GM10266 (cell line): Measurements from ENCODE around the gene ARL4C.
"Not testable (repeated sequence)": the region's sequence is repeated elsewhere in the genome, so short reads cannot be mapped to it uniquely, and the experiment has no call there.

Experiments
- DNase-seq: peaks from one replicate; pipeline ENCODE4 v3.0.0; 2012; ENCODE audit errors: extremely low spot score
- CTCF ChIP-seq: IDR thresholded peaks from 2 replicates; pipeline ENCODE4 v1.5.1; 2012; ENCODE audit warnings: mild to moderate bottlenecking, low read depth; ENCODE audit not compliant: control insufficient read depth, insufficient read depth; ENCODE audit errors: missing control alignments

ARL4C gene

GRCh38 chr2:234462218-234462992 is 34.5 kb downstream of the ARL4C start:
- TF ChIP-seq CTCF: no peak
- DNase-seq: no peak

DNA sequence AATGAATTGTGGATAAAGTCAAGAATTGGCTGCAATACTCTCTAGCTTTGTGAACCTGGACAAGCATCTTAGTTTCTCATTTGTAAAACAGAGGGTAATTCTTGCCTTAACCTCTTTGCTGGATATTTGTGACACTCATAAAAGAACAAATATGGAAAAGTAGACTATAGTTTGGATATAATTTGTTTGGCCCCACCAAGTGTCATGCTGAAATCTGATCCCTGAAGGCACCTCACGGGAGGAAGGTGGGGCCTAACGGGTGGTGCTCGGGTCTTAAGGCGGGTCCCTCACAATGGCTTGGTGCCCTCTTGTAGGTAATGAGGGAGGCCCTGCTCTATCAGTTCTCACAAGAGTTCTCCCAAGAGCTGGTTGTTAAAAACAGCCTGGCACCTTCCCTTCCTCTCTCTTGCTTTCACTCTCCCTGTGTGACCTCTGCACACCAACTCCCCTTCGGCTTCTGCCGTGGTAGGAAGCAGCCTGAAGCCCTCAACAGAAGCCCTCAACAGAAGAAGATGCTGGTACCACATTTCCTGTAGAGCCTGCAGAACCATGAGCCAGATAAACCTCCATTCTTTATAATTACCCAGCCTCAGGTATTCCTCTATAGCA is 37.4 kb downstream of the ARL4C start:
- no peak for TF ChIP-seq CTCF
- no peak for DNase-seq

GRCh38 chr2:234458466-234458865 is 38.4 kb downstream of the ARL4C start:
- no peak for DNase-seq

DNA sequence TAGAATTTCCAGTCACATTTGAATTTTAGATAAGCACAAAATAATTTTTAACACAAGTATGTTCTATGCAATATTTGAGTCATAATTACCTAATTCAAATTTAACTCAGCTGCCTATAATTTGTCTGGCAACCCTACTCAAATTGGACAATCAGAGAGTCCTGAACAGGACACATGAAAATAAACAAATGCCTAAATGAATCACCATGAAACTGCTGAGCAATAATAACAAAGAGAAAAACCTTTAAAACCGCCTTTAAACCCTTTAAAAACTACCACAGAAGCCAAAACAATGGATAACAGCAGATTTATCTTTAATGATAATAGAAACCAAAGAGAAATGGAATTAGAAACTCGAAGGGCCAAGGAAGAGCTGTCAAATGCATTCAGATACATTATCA is 39.5 kb downstream of the ARL4C start:
- TF ChIP-seq CTCF: no peak

More at GRCh38 chr2:234458466-234458865, 38.4 kb downstream of the ARL4C start:
- TF ChIP-seq CTCF: no peak

DNA sequence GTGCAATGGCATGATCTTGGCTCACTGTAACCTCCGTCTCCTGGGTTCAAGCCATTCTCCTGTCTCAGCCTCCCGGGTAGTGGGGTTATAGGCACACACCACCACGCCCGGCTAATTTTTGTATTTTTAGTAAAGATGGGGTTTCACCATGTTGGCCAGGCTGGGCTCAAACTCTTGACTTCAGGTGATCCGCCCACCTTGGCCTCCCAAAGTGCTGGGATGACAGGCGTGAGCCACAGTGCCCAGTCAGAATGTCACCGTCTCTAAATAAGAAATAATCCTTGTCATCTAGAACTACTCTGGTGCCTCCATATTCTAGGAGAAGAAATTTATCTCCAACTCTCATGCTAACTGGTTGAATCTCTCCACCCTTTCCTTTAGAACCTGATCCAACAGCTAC is 41.6 kb downstream of the ARL4C start:
- not testable (repeated sequence) for DNase-seq

More for the DNA sequence above, 39.5 kb downstream of the ARL4C start:
- DNase-seq: no peak

- no peak for TF ChIP-seq CTCF
- DNase-seq: no peak
These were observed 42.4 kb downstream of the ARL4C start for GRCh38 chr2:234454433-234454832.

- TF ChIP-seq CTCF: no peak
- no peak for DNase-seq
These were observed 43.7 kb downstream of the ARL4C start for GRCh38 chr2:234453216-234453615.
